ENCODE results near the gene CDH4.

DNA sequence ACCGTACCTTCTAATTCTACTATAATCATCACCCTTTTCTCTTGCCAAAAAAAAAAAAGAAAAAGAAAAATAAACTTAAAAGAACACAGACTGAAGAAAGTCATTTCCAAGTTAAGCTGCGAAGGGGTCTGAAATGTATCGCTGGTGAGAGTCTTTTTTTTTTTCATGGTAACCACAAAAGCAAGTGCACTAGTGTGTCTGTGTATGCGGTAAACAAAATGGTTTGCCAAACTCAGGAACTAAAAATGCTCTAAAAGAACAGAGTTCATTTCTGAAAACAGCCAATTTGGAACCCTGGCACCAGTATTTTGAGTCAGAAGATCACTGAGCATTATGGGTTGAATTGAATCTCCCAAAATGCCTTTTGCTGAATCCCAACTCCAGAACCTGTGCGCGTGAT, 46.6 kb downstream of the CDH4 start:
- no peak for TF ChIP-seq CTCF (IDR thresholded peaks at IDR 0.05)
- no peak for TF ChIP-seq POLR2A (IDR thresholded peaks at IDR 0.05)

Data from prostate gland (tissue), 2 donors.